ENCODE data around the gene ANKRD33.
"Not testable (repeated sequence)": the region's sequence is repeated elsewhere in the genome, so short reads cannot be mapped to it uniquely, and the experiment has no call there.

ANKRD33 gene

GRCh38 chr12:51883998-51884675 is 3.8 kb upstream of the ANKRD33 start:
- DNase-seq: no peak

- DNase-seq: no peak
These were observed 3.1 kb upstream of the ANKRD33 start for GRCh38 chr12:51884676-51885229.

- not testable (repeated sequence) for DNase-seq
These were observed 2.4 kb upstream of the ANKRD33 start for GRCh38 chr12:51885294-51886020.

- DNase-seq: no peak
These were observed 1.7 kb upstream of the ANKRD33 start for GRCh38 chr12:51886021-51886710.

- DNase-seq: no peak
These were observed 663 bp downstream of the ANKRD33 start for GRCh38 chr12:51888316-51889215.

DNA sequence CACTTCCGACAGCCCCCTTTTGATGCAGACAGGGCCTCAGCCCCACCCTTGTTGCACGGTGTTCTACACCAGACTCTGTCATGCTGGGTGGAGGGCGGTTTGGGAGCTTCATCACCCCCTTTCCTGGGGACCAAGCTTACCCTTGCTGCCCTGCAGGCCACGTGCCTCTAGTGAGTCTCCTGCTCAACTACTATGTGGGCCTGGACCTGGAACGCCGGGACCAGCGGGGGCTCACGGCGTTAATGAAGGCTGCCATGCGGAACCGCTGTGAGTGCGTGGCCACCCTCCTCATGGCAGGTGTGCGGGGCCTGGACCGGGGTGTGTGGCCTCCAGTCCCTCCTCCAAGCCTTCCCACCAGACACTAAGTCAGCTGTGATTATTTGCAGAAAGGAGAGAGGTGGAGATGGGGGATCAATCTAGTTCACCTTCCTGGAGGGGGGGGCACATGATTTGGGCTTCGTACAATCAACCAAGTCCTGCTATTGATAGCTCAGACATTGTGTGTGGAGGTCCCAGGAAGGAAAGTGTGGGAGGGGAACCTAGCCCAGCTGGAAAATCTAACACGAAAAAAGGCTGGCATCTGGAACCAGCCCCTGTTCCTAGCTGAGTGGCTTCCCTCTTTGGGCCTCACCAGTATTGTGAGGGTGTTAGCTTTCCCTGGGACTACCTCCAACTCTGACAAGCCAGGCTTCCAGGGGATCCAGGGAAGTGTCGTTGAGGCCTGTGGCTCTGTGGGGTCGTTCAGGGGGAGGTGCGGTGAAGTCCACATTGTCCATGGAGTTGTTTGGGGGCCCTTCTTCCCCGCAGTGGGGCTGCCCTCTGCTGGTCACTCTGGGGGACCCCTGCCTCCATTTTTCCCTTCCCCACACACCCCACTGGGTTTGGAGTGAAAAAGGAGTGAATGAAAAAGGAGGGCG is 1.6 kb downstream of the ANKRD33 start:
- DNase-seq: no peak

- DNase-seq: no peak
These were observed 2.2 kb downstream of the ANKRD33 start for GRCh38 chr12:51890133-51890464.

GRCh38 chr12:51890511-51891171 is 2.7 kb downstream of the ANKRD33 start:
- no peak for DNase-seq

DNA sequence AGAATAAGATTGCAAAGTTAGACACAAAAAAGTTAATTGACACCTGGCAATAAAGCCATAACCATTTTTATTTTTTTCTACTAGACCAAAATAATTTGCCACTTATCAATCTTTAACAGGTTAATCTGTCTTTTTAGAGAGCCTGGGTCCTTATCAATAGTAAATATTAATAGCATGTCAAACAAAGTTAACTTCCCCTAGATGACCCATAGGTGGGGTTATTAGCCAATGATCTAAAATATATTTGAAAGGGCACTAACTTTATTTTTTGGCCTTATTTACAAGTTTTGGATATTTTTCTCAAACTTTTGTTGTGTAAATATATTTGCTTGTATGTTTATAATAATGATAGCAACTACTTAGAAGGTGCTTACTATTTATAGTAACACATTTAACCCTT is 3.9 kb downstream of the ANKRD33 start:
- no peak for DNase-seq

DNA sequence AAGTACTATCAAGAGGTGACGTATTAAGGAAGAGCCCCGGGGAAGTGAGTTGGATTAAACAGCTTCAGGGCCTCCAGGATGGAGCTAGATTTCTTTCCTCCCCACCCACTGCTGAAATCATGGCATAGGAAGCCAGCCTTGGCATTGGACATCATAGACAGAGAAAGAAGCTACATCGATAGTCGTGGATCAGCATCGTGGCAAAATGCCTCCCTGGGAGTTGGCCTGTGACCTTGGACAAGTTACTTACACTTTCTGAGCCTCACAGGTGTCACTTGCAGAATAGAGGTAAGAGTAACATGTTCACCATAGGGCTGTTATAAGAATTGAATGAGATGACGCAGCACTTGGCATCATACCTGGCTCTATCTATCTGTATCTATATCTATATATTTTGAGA is 5.9 kb downstream of the ANKRD33 start:
- no peak for DNase-seq

GRCh38 chr12:51895378-51896135 is 7.7 kb downstream of the ANKRD33 start:
- no peak for DNase-seq

DNA sequence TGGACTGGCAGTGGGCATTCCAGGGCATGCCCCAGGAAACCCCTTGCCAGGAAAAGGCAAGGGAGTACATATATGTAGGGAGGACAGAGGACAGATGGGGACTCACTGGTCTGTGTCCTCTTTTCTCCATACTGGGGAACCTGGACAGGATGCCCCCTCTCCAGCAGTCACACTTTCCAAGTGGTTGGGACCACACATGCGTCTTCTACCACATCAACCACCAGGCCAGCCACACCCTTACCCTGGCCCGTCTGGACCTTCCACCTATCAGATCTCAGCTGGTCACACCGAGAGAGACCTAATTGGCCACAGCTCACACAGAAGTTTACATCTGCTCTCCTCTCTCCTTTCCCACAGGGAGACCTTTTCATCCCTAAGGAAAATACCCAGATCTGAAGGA is 8.3 kb downstream of the ANKRD33 start:
- DNase-seq: no peak

DNA sequence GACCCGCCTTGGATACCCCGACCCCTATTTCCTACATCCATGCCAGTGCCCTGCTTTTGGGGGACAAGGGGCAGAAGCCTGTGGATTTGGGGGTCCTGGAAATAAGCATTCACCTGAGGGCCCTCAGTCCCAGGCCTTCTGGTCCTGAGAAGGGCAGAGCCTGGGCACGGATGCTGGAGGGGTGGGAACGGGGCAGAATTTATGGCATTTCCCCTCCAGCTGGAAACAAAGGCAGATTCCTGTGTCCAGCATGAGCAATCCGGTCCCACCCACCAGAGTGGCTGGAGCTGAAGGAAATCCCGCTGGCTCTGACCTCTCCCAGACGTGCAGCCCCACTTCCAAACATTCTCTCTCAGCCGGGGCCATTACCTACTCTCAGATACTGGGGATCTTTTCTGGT is 9.3 kb downstream of the ANKRD33 start:
- no peak for DNase-seq

DNA sequence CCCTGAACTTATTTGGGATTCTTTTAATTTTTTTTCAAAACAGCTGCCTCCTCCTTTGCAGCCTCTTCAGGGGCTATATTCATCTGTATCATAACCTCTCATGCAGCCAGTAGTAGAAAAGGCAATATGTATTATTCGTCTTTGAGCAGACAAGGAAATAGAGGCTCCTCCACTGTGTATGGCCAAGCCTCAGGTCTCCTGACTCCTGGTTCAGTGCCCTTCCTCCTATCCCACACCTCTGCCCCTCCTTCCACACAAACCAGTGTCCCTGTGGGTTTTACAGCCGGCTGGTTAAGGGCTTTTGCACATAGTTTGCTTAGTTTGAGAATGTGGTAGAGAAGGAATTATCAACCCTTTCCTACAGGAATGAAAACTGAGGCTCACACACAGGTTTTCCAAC is 10.6 kb downstream of the ANKRD33 start:
- DNase-seq: no peak

DNA sequence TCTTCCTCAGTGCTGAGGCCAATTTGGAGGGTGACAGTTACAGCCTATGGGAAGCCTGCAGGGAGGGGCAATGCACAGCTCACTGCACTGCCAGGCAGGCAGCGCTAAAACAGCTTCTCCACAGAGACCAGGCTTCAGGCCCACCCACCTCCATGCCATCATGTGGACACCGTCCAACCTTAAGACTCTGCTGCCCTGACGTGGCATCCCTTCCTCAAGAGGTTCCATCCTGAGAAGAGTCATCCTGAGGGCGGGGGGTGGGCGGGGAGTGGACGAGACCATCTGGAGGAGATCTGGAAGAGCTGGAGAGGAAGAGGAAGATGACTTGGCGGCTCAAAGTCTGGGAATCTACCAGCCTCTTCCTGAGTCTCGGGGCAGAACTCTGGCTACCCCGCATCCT is 11.0 kb downstream of the ANKRD33 start:
- DNase-seq: no peak

GRCh38 chr12:51900323-51900889 is 12.5 kb downstream of the ANKRD33 start:
- DNase-seq: no peak

- DNase-seq: no peak
These were observed 13.4 kb downstream of the ANKRD33 start for GRCh38 chr12:51901121-51901817.

GRCh38 chr12:51901881-51902280 is 14.0 kb downstream of the ANKRD33 start:
- DNase-seq: no peak

GRCh38 chr12:51904951-51905470 is 17.1 kb downstream of the ANKRD33 start:
- DNase-seq: no peak

Data from COR-L47 (cell line).